ENCODE measurements around the gene DAP.

DNA sequence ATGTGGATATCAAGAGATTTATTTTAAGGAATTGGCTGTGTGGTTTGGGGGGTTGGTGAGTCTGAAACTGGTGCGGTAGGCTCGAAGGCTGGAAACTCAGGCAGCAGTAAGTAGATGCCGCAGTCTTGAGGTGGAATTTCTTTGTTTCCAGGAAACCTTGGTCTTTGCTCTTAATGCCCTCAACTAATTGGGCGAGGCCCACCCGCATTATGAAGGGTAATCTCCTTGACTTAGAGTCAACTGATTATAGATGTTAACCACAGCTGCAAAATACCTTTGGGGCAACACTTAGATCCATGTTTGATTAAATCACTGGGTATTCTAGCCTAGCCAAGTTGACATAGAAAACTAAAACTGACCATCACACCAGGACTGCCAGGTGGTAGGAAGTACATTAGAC is 113.4 kb downstream of the DAP start:
- TF ChIP-seq, protein P1, sequence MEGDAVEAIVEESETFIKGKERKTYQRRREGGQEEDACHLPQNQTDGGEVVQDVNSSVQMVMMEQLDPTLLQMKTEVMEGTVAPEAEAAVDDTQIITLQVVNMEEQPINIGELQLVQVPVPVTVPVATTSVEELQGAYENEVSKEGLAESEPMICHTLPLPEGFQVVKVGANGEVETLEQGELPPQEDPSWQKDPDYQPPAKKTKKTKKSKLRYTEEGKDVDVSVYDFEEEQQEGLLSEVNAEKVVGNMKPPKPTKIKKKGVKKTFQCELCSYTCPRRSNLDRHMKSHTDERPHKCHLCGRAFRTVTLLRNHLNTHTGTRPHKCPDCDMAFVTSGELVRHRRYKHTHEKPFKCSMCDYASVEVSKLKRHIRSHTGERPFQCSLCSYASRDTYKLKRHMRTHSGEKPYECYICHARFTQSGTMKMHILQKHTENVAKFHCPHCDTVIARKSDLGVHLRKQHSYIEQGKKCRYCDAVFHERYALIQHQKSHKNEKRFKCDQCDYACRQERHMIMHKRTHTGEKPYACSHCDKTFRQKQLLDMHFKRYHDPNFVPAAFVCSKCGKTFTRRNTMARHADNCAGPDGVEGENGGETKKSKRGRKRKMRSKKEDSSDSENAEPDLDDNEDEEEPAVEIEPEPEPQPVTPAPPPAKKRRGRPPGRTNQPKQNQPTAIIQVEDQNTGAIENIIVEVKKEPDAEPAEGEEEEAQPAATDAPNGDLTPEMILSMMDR (IDR thresholded peaks at IDR 0.05), result no peak
- no peak for TF ChIP-seq POLR2A (IDR thresholded peaks at IDR 0.05)

Data from thyroid gland (tissue), 4 donors.